Measurements from ENCODE around the gene ARHGEF16.

GRCh38 chr1:3521426-3521825 lies 67.0 kb downstream of the ARHGEF16 start:
- no peak for TF ChIP-seq CTCF (IDR thresholded peaks at IDR 0.05 in 4 of 5, conservative IDR thresholded peaks at IDR 0.05 in 1 of 5)
- no peak for TF ChIP-seq POLR2A (IDR thresholded peaks at IDR 0.05)

All from gastrocnemius medialis (tissue), 4 donors.